ENCODE results near the gene LRRC59.
"Not testable (repeated sequence)": the region's sequence is repeated elsewhere in the genome, so short reads cannot be mapped to it uniquely, and the experiment has no call there.

LRRC59 gene

DNA sequence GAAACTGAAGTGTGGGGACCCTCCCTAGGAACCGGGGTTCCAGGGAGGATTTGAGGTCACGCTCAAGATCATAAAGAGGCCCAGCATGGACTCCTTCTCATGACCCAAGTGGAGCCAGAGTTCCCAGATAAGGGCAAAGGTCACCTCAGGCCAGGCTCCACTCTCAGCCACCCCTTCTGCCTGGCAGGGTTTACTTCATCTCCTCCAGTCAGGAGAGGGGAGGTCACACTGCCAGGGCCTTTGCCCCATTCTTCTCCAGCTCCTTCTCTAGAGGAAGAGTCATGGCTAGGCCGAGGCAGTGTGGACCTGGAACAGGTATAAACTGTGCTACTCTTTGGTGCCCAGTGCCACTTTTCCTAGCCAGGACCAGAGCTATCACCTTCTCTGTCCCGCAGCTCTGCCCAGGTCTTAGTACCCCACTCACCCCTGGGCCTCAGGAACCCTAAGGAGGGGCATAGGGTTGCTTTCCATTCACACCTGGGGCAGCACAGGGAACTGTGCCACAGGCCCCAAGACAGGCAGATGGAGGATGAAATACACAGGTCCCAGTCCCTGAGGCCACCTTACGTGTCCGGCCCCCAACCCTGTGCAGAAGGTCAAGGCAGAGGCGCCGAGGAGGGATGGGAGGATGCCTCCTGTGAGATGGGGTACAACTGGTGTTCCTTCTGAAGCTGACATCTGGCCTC, 27.8 kb upstream of the LRRC59 start:
- no peak for DNase-seq (ENCODE audit: low spot score)

DNA sequence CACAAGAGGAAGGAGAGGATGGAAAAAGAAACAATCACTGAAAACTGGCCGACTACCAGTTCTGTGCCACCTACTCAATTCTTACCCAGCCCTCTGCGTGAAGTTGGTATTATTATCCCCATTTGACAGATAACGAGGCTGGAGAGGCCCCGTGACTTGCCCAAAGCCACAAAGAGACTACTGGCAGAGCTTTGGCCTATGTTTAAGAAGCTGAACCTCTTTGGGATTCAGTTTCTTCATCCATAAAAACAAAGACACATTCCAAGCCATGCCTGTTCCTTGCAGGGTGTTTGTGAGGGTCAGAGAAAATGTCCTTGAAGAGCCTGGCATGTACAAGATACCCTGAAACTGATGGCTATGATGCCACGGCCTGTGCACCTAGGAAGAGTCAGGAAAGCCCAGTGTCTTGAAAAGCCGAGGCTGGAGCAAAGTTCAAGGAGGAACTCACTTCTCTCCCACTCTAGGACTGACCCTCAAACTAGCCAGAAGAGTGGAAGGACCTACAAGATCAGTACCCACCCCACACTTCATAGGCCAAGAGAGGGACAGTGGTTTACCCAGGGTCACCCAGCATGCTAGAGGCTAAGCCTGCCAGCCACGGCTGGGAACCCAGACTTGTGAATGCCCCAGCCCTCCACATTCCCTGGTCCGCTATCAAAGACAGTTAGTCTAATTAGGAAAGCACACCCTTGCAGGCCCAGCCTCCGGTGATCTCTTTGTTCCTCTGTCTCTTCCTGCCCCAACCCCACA, 27.1 kb upstream of the LRRC59 start:
- DNase-seq (ENCODE audit: low spot score) = no peak

- no peak for DNase-seq (ENCODE audit: low spot score)
Measured at GRCh38 chr17:50423553-50424159, 26.3 kb upstream of the LRRC59 start.

- no peak for DNase-seq (ENCODE audit: low spot score)
Measured at GRCh38 chr17:50422738-50423137, 25.4 kb upstream of the LRRC59 start.

GRCh38 chr17:50421308-50422051, 24.2 kb upstream of the LRRC59 start:
- DNase-seq (ENCODE audit: low spot score) = no peak

DNA sequence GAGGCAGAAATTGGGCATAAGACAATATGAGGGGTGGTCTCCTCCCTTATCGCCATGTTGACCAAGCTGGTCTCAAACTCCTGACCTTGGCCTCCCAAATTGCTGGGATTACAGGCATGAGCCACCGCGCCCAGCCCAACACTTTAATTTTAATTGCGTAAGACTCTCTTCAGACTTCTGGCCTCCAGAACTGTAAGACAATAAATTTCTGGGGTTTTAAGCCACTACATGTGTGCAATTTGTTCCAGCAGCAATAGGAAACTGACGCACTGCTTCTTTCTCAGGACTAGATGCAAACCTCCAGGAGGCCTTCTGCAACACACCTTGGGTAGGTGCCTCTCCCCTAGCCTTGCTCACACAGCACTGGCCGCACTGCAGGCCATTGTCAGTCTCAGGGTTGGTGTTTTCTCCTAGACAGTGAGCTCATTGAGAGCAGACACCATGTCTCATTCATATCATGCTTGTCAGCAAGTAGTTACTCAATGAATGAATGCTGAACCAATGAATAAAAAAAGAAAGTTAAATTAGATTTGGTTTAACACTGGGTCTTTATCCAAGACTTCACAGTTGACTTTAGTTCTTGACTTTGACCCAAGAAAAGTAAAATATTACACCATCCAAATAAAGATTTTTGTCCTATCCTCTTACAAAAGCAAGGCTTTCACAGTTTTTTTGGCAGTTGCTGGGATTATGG, 23.2 kb upstream of the LRRC59 start:
- DNase-seq (ENCODE audit: low spot score) = no peak

DNA sequence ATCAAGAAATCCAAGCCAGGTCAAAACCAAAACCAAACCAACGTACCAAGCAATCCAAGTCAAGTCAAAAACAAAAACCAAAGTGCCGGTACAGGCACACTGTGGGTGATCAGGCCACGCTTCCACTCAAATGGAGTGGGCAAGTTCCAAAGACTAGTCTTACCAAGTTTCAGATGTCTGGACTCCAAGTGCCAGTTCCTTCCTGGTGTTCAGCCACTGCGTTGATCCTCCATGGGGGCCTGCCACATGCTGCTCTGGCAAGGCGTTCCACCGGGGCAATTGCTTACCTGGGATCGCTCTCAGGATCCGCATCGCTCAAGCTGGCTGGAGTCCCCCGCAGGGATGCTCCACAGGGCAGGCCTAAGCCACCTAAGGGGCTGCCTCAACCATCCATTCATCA, 22.3 kb upstream of the LRRC59 start:
- not testable (repeated sequence) for DNase-seq (ENCODE audit: low spot score)

DNA sequence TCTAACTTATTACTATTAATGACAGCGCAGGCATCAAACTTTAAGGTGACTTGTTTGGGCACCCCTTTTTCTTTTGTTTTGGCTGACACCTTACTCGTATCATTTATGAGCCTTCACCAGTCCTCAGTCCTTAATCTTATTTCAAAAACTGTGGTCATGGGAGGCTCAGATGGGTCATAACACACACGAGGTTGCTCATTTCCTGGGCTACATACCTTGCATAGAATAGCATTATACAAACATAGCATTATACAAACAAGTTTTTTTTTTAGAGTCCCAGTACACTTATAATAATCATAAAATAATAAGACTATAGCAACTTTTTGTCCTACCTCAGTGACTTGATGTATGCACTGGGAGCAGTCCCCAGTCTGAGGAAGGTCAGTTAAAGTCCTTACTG, 17.5 kb upstream of the LRRC59 start:
- no peak for DNase-seq (ENCODE audit: low spot score)

GRCh38 chr17:50412188-50412732, 14.9 kb upstream of the LRRC59 start:
- no peak for DNase-seq (ENCODE audit: low spot score)

DNA sequence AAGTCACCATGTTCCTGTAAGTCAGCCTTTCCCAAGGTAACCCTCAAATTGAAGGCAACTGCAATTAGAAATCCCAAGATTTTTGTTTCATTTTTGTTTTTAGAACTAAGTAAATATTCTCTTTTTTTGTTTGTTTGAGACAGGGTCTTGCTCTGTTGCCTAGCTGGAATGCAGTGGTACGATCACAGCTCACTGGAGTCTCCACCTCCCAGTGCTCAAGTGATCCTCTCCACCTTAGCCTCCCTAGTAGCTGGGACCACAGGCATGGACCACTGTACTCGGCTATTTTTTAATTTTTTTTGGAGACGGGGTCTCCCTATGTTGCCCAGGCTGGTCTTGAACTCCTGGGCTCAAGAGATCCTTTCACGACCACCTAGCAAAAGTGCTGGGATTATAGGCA, 10.6 kb upstream of the LRRC59 start:
- no peak for DNase-seq (ENCODE audit: low spot score)

DNA sequence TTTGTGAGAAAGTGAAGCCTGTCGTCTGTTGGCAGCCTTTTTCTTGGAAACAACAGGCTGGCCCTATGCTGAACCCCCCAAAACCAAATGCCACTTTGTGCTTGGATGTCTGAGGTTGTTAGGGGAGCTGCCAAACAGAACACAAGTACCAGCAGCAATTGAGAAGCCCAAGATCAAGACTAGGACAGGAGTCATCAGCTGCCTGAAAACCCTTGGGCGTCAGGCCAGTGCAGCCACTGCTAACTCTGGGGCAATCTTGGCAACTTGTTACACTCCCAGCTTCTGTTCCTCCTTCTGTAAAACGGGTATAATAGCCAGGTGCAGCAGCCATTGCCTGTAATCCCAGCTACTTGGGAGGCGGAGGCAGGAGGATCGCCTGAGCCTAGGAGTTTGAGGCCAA, 9.3 kb upstream of the LRRC59 start:
- no peak for DNase-seq (ENCODE audit: low spot score)

- DNase-seq (ENCODE audit: low spot score) = not testable (repeated sequence)
Measured at GRCh38 chr17:50405351-50405750, 8.0 kb upstream of the LRRC59 start.

DNA sequence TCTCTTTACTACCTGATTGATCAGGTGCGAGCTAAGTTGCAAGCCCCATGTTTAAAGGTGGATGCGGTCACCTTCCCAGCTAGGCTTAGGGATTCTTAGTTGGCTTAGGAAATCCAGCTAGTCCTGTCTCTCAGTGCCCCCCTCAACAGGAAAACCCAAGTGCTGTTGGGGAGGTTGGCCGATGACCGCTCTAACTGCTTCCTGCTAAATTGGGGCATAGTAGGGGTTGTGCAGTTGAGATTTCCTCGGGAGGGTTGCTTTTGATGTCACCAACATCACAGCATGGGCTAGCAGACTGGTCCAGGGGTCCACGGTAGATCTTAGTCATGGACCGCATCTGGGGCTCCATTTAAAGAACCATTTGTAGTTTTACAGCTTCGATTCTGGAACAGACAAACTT, 2.3 kb upstream of the LRRC59 start:
- not testable (repeated sequence) for DNase-seq (ENCODE audit: low spot score)

DNA sequence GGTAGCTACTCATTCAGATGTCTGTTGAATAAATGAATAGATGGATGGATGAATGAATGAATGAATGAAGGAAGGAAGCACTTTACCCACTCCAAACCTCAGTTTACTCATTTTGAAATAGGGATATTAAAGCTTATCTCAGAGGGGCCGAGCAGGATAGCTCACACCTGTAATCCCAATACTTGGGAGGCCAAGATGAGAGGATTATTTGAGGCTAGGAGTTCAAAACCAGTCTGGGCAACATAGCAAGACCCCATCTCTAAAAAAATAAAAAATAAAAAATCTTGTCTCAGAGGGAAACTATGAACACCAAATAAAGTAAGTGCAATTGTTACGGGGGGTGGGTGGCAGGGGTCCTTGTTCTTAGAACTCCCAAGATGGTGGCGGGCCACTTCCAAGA, 1.3 kb upstream of the LRRC59 start:
- not testable (repeated sequence) for DNase-seq (ENCODE audit: low spot score)

DNA sequence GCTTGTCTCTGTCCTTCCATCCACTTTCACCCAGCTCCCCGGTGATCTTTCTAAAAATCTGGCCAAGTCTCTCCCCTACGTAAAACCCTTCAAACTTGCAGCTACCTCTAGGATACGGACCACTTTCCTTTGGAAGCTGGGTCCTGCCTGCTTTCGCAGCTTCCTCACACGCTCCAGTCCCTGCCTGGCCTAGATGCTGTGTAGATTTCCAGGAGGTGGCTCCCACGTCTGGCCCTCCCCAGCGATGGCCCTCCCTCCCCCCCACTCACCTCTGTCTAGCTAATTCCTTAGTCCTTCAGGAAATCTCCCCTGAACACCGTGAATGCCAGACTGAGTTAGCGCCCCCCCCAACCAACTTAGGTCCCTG, 579 bp upstream of the LRRC59 start:
- DNase-seq (ENCODE audit: low spot score) = no peak

DNA sequence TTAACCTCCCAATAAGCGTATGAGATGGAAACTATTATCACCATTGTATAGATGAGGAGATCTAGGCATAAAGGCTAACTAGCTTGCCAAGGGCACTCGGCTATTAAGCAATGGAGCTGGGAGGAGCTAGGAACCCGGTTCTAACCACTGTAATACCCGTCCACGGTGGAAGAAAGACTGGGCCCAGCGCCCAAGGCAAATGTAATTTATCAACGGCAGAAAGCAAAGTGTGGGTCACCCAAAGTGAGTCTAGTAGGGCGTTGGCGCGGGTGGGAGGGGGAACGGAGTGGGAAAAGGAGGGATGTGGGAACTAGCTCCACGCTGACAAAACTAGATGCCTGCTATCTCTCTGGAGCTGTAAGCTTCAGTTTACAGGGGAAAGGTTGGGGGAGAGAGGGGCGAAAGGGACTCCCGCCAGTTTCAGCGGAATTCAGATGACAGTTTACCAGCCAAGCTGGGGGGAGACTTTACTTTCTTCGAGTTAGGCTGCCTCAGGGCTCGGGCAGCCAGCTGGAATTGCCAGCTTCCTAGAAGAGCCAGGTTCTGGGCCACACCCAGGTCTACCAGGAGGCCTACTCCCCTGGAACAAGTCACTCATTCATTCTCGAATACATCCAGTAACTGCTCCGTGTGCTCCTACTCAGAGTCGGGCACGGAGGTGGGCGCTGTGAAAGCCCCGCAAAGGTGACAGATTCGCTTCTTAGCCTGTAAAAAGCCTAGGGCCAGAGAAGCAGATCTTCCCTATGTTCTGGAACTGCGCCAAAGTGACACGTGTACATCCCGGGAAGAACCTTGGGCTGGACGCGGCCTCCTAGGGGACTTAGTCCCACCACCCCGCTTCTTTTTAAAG, 837 bp downstream of the LRRC59 start:
- DNase-seq (ENCODE audit: low spot score) = peak; percentile 27

DNA sequence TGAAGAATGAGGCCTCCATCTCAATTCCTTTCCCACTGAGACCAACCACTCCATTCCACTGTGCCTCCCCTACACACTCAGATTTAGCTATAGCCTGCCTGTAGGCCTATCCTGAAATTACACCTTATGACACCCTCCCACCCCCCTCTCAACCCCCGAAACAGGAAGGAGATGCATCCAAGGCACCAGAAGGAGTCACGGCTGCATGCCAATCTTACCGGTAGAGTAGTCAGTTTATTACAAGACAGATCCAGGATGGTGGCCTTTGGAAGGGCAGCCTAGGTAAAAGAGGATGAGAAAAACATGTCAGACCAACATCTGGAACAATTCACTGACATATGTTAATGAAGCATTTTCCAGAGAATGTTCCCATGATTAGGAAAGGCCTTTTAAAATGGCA, 2.6 kb downstream of the LRRC59 start:
- DNase-seq (ENCODE audit: low spot score) = no peak

- DNase-seq (ENCODE audit: low spot score) = no peak
Measured at GRCh38 chr17:50393700-50394099, 3.6 kb downstream of the LRRC59 start.

- no peak for DNase-seq (ENCODE audit: low spot score)
Measured at GRCh38 chr17:50392621-50393020, 4.7 kb downstream of the LRRC59 start.

DNA sequence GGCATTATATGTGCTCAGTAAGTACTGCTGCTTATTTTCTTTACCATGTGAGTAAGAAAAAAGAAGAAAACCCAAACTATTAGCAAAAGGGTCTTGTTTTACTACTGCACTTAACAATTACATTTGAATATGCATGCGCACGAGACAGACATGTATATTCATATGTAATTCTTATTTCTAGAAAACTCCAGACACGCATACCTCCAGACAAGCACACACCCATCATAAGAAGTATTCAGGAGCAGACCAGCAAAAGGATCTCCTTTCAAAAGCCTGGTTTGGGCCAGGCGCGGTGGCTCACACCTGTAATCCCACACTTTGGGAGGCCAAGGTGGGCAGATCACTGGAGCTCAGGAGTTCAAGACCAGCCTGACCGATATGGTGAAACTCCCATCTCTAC, 7.8 kb downstream of the LRRC59 start:
- DNase-seq (ENCODE audit: low spot score) = no peak

DNA sequence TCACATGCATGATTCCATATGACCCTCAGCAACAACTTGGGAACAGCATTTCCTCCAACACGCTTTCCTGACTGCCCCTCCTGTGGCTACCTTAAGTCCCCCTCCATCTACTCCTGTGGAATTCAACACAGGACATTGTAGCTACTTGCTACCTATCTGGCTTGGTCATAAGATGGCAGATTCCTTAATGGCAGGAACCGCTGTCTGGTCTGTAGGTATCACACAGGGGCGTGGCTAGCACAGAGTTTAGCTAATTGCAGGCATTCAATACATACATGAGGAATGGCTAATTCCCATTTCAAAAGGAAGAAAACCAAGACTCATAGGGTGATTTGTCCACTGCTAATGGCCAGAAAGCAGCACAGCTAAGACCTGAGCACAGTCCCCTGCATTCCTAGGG, 8.6 kb downstream of the LRRC59 start:
- no peak for DNase-seq (ENCODE audit: low spot score)
